DMS153 treated with DMSO at 0.1 percent for 48 hours (cell line): Measurements from ENCODE around the gene NAV2.

Experiments used
- DNase-seq: peaks from one replicate; lab custom pipeline; 2025; ENCODE audit not compliant: unreplicated experiment; lab: John Stamatoyannopoulos, UW

NAV2 gene

DNA sequence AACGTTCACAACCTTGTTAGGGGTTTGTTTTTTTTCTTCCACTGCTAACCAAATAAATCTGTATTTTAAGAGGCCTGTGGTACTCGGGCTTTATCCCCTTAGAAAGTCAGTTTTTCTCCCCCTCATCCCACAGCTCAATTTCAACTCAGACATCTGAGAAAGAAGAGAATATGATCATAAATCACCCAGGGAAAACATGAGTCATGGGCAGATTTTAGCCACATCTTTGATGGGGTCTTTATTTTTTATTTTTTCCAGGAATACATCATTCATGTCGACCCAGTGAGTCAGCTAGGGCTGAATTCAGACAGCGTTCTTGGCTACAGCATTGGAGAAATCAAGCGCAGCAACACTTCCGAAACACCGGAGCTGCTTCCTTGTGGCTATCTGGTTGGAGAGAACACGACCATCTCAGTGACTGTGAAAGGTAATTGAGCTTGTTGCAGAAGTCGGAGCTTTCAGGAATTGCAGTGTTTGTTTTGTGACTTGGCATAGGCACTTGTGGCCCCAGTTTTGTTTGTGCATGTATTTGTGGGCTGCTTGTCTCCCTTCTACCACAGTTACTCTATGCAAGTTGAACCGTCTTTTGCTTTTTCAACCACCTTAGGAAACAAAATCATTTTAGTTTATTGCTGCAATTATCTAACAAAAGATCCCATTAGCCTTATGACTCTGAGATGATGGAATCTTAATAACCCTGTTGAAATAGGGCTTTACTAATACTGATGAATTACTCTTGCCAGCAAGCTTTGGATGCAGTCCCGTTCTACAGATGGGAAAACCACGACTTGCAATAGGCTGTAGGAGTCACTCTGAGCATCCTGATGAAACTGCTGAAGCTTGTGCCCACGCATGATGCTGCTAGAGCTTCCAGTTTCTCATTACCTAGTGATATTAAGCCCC, 384.9 kb downstream of the NAV2 start:
- DNase-seq = peak; percentile 36

DNA sequence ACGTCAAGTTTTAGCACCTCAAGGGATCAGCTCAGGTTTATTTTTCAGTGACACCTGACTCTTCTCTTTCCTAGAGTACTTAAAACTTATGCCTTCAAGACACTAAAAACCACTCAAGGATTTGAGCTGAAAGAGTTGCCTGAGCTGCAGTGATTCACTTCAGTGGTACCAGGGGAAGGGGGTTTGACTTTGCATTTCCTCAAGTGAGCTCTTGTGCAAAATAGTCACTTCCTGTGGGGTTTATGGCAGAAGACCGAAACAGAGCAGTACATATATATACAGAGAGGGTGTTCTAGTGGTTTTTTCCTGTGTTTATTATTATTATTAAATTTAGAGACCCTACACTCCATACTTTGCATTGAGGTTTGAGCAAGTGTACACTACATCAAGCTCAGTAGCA, 386.9 kb downstream of the NAV2 start:
- DNase-seq = no peak

DNA sequence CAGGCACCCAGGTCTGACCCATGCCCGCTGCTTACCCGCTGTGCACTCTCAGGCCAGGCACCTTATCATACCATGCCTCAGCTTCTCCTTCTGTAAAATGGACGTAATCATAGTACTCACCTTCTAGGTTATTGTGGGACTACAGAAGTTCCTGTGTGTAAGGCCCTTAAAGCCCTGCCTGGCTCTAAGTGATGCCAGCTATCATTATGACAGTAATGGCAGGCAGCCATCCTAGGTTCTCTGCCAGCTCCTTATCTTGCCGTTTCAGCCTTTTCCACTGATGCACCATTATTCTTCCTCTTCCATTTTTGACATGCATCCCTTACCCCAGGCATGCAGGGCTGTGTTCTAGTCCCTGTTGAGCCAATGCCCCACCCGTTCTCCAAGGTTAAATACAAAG, 389.8 kb downstream of the NAV2 start:
- DNase-seq = no peak

DNA sequence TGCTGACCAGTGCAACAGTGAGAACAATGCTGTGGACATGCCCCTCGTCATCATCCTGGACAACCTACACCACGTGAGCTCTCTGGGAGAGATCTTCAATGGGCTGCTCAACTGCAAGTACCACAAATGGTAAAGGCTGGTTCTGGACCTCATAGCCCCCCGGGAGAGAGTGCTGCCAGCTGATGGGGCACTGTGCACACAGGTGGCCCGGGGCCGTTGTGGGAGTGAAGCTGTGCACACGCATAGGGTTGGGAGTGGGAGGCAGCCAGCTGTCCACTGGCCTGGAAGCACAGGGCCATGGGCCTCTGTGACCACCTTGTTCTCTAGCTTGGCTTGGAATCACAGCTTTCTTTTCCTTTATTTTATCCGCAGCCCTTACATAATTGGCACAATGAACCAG, 390.6 kb downstream of the NAV2 start:
- no peak for DNase-seq

DNA sequence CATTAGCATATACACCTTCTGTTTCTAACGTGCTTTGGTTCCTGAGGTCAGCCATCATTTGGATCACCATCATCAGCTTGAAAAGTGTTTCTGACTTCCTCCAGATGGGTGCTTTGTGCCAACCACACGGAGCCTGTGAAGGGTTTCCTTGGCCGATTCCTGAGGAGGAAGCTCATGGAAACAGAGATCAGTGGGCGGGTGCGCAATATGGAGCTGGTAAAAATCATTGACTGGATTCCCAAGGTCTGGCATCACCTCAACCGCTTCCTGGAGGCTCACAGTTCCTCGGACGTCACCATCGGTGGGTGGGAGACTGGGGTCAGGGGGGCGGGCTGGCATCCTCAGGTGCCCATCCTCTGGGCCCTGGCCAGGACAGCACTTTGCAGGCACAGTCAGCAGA, 392.8 kb downstream of the NAV2 start:
- no peak for DNase-seq

DNA sequence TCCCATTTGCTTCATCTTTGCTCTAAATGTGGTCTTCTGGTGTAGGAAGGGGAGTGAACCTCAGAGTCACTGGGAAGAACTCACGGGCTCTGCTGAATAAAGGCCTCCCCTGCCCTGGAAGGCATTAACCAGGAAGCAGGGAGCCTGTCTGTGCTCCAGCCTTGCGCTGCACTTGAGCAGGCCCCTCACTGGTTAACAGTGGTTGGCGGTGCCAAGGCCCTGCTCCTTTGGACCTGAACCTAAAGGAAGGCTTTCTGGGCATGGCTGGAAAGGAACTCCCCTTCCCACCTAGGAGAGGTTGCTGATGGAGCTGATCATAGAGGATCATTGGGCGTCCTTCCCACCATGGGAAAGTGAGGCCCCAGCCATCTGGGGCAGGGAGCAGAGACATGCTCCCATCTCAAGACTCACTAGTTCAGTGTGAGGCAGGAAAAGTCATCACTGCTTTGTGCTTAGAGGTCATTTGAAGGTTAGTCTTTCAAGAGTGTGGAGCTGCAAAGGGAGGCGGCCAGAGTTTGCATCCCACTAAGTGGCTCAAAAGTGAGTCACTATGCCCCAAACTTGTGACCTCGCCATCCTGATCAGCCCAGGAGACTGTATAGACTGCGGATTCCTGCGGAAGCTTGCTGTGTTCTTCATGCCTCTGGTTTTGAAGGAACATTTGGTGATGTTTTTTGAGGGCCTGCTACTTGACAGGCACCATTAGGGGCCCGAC, 397.3 kb downstream of the NAV2 start:
- no peak for DNase-seq

DNA sequence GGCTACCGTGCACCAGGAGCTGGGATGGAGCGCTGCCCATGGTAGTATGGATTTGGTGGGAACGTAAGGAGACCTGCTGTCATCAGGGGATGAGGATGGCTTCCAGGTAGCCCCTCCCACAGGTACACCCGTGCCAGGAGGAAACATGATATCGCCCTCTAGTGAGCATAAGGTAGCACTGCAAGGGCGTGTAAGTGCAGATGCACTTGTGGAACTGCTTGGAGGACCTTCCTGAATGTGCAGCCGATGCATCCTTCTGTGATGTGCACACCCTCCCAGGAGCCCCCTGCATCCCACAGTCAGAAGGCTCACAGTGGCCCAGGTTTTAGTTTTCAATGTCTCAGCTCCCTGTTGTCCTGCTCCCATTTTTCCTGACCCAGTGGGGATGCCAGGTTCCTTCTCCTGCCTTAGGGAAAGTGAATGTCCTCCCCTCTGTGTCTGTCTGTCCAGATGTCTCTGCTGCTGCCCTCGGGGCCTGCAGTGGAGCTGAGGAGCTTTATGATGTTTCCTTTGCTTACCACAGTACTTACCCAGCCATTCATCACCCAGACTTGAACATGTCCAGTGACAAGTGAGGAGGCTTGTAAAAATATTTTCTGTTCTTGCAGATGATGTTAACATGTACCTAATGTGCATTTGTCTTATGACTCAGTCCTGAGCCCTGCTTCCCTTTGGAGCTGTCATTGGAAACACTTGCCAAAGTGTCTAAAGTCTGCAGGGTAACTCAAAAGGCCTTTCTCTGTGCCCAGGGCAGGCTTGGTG, 398.5 kb downstream of the NAV2 start:
- peak; percentile 73 for DNase-seq

DNA sequence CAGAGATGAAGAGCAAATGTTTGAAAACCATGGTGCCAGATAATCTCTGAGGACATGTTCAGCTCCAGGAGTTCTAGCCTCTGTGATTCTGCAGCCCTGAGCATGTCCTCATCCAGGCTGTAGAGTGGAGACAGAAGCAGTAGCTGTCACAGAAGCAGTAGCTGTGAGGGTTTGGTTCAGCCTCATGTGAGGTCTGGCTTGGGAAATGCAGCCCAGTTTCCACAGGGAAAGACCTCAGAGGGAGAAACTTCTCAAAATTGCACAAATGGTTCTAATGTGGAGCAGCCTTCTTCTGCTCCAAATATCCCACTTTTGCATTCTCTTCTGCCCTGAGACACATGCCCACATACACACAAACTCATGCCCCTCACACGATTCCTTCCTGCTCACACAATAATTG, 399.2 kb downstream of the NAV2 start:
- no peak for DNase-seq

DNA sequence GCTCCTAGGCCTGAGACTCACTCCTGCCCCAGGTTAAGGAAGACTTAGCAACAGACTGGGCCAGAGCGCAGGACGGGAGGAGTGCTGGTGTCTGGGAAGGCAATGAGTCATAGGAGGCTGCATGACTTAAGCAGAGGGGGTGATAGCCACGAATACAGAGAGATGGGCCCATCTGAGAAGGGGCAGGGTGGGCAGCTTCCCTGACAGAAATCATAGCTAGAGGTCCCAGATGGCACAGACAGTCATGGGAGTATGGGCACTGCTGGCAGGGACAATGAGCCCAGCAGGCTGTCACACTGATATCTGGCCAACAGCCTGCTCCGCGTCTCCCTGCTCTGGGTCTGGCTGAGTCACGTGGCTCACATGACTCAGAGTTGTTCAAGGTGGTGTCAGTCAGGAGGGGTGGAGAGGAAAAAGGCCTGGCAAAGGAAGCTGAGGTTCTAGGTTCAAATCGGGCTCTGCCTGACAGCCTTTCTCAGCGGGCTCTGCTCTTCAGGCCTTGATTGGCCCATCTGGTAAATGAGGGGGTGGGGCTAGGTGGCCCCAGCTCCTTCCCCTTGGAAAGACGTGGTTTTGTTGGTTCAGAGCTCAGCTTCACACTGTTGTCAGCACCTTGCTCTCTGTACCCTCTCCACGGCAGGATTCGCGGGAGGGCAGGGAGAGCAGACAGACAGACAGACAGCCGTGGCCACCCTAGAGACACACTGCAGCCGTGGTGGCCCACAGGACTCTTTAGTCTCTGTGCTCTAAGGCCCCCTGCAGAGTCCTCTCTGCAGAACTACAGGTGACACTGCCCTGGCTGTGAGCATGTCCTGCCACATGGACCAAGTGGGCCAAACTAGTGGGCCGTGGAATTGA, 399.9 kb downstream of the NAV2 start:
- no peak for DNase-seq

DNA sequence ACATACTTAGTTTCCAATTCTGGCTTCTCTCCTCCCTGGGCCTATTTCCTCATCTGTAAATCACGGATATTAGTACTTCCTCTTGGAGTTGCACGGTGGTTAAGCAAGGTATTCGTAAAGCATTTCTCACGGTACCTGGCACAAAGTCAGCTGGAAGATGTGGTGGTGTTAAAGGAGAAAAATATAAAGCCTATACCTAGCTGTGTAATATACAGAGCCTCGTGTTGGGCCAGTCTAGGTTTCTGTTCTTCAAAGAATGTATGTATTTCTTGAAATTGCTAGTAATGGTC, 400.5 kb downstream of the NAV2 start:
- DNase-seq = no peak

DNA sequence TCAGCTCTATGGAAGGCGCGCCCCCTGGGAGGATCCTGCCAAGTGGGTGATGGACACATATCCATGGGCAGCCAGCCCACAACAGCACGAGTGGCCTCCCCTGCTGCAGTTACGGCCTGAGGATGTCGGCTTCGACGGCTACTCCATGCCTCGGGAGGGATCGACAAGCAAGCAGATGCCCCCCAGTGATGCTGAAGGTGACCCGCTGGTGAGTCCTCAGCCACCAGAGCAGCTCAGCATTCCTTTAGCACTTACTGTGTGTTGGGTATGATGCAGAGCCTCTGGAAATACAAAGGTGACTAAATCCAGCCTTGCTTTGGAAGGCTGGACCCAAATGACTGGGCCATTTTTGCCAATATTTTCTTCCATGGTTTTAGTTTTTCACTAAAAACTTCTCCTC, 402.0 kb downstream of the NAV2 start:
- DNase-seq = no peak

DNA sequence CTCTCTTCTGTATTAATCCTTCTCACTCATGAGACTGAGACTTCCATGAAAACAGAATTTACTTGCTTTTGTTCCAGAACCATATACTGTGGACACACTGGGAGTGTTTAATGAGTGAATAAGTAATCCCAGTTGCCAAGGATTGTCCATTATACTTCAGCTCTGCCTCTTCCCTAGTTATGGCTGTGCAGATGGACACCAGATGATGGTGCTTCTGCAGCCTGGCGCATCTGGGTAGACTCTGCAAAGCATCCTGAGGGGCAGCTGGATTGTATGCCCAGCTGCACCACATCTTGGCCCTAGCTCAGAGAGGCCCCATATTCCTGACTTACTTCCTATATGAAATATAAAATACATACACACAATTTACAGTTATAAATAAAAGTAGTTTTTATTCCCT, 404.2 kb downstream of the NAV2 start:
- DNase-seq = no peak

DNA sequence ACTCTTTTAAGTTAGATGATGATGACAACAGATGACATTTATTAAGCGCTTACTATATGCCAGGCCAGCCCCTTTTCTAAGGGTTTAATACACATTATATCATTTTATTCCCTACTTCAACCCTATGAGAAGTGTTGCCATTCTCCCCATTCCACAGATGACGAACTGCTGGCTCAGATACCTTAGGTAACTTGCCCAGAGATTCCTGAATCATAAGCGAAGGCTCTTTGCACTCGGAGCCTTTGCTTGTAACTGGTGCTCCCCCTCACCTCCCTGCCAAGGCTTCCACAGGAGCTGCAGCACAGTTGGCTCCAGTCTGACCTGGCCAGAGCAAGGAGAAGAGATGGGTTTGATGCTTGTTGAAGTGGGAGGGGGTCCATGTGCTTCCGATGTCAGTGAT, 404.7 kb downstream of the NAV2 start:
- no peak for DNase-seq

DNA sequence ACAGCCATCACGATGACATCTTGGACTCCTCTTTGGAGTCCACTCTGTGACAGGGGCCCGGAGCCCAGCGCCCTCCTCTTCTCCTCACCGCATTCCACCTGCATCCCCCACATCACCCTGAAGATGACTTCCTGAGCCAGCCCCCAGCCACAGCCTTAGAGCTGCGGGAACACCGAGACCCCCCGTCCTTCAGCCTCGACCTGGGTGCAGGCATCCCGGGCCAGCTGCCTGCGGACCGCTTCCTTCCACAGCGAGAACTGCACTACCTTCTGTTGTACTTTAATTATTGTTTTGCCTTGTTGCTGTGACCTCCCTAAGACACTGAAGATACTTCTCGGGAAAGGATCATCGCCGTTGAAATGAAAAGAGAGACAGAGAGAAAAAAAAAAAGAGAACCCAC, 405.6 kb downstream of the NAV2 start:
- DNase-seq = no peak

DNA sequence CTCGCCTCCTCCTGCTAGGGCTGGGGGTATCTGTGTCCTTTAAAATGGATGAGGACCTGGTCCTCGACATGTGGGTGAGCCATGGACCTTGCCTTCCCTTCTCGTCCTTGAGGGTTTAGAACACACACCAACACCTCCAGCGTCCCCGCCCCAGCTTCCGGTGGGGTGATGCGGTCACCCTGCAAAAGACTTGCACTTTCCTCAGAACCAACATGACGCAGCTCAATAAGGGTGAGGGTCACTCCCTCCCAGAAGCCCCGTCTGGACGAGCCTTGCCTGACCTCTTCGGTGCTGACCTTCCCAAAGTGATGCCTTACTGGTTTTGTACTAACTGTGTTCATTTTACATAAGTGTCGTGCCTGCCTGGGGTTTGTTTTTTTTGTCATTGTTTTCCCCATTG, 406.7 kb downstream of the NAV2 start:
- no peak for DNase-seq

DNA sequence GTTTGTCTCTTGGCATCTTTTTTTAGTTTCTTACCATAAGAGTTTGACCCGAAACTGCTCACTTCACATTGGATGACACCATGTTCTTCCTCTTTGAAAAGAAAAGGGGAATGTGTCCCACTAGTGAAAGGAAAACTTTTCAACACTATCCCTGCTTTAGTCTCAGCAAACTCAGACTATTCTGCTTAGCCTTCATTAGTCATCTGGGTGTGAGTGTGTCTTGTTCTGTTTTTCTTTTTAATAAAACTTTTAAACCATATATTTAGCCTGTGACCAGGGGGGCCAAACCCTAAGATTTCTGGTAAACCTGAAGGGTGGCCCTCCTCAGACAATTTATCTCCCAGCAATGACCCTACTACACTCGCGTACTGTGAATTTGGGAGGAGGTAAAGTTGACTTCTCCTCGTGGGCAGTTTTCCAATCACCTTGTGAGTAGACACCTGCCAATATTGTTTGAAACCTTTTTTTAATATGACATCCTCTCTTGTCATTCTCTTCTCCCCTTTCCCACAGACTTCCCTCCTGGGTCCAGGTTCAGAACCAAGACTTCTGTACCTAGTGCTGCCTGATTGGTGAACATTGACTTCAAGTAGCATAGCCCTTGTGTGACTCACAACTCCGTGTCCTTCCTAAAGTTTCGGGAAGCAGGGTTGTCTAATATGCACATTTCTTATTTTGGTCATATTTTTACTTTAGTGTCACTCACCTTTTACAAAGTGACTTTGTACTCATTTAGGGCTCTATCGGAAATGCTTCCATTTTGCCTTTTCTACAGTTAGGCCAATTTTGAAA, 407.7 kb downstream of the NAV2 start:
- DNase-seq = no peak

DNA sequence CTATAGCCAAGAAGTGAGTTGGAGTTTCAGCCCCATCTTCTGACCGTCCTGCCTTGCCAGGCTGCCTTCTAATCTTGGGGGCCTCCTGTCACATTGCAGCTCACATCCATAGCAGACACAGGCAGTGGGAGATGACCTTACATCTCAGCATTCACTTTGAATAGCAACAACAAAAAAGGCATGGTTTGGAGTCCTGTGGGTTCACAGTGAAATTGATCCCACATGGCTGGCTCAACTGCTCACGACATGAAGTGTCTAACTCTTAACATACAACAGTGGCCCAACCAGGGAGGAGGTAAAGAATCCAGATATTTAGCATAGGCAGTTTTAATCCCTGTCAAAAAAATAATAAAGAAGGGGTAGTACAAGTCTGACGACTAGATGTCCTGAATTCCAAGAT, 409.5 kb downstream of the NAV2 start:
- DNase-seq = no peak

DNA sequence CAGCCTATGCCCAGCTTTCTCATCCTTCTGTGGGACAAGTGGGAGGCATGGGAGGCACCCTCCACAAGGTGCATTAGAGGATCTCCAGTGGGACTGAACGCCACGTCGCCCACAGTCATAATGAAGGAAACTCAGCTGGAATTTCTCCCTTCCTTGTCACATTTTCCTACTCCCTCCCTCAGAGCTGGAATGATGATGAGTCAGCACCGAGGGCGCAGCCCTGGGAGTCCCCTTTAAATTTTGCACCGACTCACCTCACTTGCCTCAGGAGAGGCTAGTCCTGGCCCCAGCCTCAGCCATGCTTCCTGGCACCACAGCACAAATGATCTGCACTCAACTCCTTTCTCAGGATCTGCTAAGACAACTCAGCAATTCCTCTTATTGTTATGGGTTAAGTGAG, 413.3 kb downstream of the NAV2 start:
- no peak for DNase-seq

DNA sequence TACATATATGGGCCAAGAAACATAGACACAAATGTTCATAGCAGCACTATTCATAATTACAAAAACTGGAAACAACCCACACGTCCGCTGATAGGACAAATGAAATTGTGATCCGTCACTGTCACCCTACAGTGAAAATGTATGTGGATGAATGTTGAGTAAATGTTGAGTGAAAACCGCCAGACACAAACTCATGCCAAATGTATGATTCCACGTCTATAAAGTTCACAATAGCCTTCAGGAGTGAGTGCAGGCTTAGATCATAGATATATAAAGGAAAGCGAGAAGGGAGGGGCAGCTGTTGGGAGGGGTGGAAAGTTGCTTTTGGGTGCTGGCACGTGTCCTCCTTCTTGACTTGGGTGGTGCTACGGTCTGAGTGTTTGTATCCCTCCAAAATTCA, 414.1 kb downstream of the NAV2 start:
- no peak for DNase-seq
